ENCODE data around the gene RPL28. TPM values are rescaled to one million over a fixed set of nuclear protein-coding genes. Genes with fewer than 3 reads are reported as not detected.
A peak's percentile ranks its signal among the peaks of the same experiment; 100 is the strongest.

The RPL28 gene
- total RNA-seq, 2 donors from 2014 or later: 175 to 319 TPM

GRCh38 chr19:55341171-55341588 lies 44.6 kb upstream of the RPL28 start:
- no peaks in the 10 kb centered on the region for H3K27me3 ChIP-seq
- DNase-seq (ENCODE audit: low spot score): peak; percentile 64
- H3K36me3 ChIP-seq: peaks cover 10% of the 10 kb centered on the region
- peak overlapping the region; percentile 88 to 95 for H3K27ac ChIP-seq
- TF ChIP-seq, protein P1, sequence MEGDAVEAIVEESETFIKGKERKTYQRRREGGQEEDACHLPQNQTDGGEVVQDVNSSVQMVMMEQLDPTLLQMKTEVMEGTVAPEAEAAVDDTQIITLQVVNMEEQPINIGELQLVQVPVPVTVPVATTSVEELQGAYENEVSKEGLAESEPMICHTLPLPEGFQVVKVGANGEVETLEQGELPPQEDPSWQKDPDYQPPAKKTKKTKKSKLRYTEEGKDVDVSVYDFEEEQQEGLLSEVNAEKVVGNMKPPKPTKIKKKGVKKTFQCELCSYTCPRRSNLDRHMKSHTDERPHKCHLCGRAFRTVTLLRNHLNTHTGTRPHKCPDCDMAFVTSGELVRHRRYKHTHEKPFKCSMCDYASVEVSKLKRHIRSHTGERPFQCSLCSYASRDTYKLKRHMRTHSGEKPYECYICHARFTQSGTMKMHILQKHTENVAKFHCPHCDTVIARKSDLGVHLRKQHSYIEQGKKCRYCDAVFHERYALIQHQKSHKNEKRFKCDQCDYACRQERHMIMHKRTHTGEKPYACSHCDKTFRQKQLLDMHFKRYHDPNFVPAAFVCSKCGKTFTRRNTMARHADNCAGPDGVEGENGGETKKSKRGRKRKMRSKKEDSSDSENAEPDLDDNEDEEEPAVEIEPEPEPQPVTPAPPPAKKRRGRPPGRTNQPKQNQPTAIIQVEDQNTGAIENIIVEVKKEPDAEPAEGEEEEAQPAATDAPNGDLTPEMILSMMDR (IDR thresholded peaks at IDR 0.05): no peak
- H3K4me3 ChIP-seq: peak overlapping the region; percentile 68 to 81
- peaks cover 0 to 34% of the 10 kb centered on the region in 2 donors for H3K4me1 ChIP-seq
- no peaks in the 10 kb centered on the region for H3K9me3 ChIP-seq

DNA sequence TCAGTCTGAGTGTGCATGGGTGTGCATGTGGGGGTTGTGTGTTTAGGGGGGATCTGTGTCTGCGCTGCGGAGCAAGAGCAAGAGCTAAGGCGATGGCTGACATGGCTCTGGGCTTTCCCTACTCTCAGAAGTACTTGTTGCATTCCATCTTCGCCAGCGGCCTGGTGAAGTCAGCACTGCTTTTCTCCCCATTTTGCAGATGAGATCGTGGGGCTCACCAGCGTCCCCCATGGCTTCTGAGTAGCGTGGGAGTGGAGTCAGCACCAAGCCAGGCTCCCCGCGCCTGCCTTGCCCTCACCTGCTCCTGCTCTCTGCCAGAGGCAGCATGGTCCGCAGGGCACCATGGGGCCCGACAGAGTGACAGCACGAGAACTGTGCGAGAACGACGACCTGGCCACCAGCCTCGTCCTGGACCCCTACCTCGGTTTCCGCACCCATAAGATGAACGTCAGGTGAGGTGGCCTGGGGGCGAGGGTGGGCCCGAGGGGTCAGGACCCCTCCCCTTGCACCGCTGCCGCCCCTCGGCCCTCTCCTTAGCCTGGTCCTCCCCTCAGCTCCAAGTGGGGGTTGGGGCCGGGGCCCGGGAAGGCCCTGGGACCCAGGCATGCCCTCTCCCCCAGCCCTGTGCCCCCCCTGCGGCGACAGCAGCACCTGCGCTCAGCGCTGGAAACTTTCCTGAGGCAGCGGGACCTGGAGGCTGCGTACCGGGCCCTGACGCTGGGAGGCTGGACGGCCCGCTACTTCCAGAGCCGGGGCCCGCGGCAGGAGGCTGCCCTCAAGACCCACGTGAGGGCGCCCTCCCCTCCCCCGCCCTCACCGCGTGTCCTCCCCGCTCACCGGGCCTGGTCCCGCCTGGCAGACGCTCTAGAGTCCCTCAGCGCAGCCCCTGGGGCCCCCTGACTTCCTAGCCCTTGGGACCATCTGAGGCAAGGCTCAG lies 43.9 kb upstream of the RPL28 start:
- TF ChIP-seq, protein P1 (IDR thresholded peaks at IDR 0.05): no peak
- H3K9me3 ChIP-seq: no peaks in the 10 kb centered on the region
- peaks cover 10% of the 10 kb centered on the region for H3K36me3 ChIP-seq
- no peaks in the 10 kb centered on the region for H3K27me3 ChIP-seq
- H3K4me1 ChIP-seq: peaks cover 0 to 35% of the 10 kb centered on the region in 2 donors
- H3K4me3 ChIP-seq: no peak overlapping the region
- H3K27ac ChIP-seq: no peak overlapping the region
- DNase-seq (ENCODE audit: low spot score): no peak

- Histone ChIP-seq H3K27me3 (no peaks in the 10 kb centered on the region), H3K36me3 (peaks cover 14% of the 10 kb centered on the region), H3K4me3 (no peak overlapping the region), H3K27ac (no peak overlapping the region), H3K9me3 (no peaks in the 10 kb centered on the region), H3K4me1 (peaks cover 0 to 26% of the 10 kb centered on the region in 2 donors)
- TF ChIP-seq, protein P1 (IDR thresholded peaks at IDR 0.05): no peak
- DNase-seq (ENCODE audit: low spot score): no peak
Measured at GRCh38 chr19:55344444-55344843, 41.3 kb upstream of the RPL28 start.

DNA sequence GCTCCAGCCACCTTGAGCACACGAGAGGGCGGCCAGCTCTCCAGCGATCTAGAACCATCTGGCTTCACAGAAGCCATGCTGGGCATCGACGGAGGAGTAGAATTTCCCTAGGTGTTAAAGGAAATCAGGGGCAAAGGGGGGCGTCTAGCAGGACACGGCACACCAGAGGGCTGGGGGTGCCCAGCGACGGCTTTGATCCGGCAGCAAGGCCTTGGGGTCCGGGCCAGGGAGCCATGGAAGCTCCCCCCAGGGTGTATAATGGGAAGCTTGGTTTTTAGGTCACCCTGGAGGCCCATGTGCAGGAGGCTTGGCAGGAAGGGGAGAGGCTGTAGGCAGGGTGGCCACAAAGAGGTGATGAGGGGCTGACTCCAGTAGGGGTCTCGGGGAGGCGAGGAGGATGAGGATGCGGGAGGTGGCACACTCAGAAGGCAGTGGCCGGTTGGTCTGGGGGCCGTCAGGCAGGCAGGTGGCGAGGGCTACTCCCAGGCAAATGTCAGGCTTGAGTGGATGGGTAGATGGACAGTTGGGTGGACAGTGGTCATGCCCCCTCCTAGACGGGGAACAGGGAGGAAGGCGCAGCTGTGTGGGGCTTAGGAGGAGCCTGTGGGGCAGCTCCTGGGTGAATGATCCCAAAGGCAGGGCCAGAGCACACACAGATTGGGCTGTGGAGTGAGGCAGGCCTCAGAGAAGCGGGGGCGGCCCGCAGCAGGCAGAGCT lies 40.5 kb upstream of the RPL28 start:
- Histone ChIP-seq H3K27ac (no peak overlapping the region), H3K4me3 (no peak overlapping the region), H3K27me3 (no peaks in the 10 kb centered on the region), H3K36me3 (peaks cover 14% of the 10 kb centered on the region), H3K9me3 (no peaks in the 10 kb centered on the region), H3K4me1 (peaks cover 0 to 23% of the 10 kb centered on the region in 2 donors)
- TF ChIP-seq, protein P1 (IDR thresholded peaks at IDR 0.05): no peak
- no peak for DNase-seq (ENCODE audit: low spot score)

- no peak for DNase-seq (ENCODE audit: low spot score)
- Histone ChIP-seq H3K27ac (no peak overlapping the region), H3K27me3 (no peaks in the 10 kb centered on the region), H3K36me3 (peaks cover 14% of the 10 kb centered on the region), H3K4me3 (no peak overlapping the region), H3K9me3 (no peaks in the 10 kb centered on the region), H3K4me1 (peaks cover 0 to 15% of the 10 kb centered on the region in 2 donors)
- TF ChIP-seq, protein P1 (IDR thresholded peaks at IDR 0.05): no peak
Measured at GRCh38 chr19:55345818-55346724, 39.7 kb upstream of the RPL28 start.

All from right atrium auricular region (tissue), 2 donors.